Stimulated activated CD8-positive, alpha-beta memory T cell treated with anti-CD3 and anti-CD28 coated beads, Interleukin-7, amount 100 ng/mL, for 1 hour (primary cell): Measurements from ENCODE around the gene RNLS.
"Not testable (repeated sequence)": the region's sequence is repeated elsewhere in the genome, so short reads cannot be mapped to it uniquely, and the experiment has no call there.

ENCODE experiments used
- DNase-seq, 2 donors: peaks; one replicate each; pipeline ENCODE4 v3.0.0-alpha.2; 2020; ENCODE audit warnings: low read depth in 2 of 2

Gene RNLS

GRCh38 chr10:88343761-88344484 lies 239.2 kb downstream of the RNLS start:
- no peak for DNase-seq

DNA sequence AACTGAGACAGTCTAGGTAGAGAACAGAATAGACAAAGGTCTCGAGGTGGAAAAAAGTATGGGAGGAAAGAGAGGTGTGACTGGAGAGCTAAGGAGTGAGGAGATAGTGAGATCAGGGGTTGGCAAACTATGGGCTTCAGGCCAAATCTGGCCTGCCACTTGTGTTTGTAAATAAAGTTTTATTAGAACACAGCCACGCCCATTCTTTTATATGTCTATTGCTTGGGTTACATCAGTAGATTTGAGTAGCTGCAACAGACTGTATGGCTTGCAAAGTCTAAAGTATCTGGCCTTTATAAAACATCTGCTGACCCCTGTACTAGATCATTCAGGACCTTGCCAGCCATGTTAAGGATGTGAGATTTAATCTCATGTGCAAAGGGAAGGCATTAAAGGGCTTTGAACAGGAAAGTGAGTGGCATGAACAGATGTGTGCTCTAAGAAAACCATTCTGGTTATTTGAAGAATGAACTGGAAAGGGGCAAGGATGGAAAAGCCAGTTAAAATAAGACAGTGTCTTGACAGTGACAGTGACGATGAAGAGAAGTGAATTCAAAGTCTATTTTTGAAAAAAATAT lies 240.3 kb downstream of the RNLS start:
- no peak for DNase-seq

DNA sequence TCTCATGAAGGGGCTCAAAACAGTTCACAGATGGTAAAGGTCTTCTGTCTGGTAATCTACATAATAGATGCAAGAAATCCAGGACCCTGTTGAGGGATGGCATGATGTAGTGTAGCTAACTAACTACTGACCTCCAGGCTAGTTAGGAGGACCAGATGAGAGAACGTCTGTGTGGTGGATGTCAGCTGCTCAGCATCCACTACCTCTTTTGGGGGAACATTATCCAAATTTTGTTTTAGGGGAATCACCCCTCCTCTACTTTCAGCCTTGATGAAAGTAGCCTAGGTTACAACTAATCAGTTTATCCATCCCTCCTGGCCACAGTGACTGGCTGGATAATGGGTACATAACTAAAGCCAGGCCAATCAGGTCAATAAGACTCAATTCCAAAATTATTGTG lies 246.0 kb downstream of the RNLS start:
- DNase-seq = no peak

GRCh38 chr10:88336334-88336733 lies 246.8 kb downstream of the RNLS start:
- no peak for DNase-seq

GRCh38 chr10:88333248-88333630 lies 249.9 kb downstream of the RNLS start:
- no peak for DNase-seq

DNA sequence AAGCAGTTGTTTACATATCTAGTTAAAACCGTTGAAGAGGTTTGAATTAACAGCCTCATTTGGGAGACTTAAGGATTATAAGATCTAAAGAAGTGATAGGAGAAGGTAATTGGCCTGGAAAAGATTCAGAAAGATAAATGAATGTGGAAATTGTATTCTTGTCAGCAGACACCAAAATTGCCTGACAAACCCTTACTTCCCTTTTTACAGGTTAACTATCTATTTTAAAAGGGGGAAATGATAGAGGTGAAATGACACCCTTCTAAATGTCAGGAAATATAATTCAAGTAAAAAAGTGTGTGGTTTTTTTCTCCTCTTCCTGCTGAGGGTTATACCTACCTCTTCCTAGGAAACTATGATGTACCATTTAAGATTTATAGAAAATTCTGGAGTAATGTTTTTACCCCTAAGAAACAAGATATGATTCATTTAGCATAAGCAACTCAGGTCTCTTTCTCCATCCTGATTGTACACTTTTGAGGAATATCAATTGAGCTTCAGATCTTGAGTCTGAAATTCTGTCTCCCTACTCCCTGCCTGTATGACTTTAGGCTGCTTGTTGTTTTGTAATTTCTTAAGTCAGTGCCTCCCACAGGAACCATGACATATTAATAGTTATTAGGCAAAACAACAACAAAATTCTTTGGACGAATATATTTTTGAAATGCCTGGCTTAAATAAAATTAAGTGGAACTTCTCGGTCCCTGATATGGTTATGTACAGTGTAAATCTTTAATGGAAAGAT lies 250.4 kb downstream of the RNLS start:
- no peak for DNase-seq

DNA sequence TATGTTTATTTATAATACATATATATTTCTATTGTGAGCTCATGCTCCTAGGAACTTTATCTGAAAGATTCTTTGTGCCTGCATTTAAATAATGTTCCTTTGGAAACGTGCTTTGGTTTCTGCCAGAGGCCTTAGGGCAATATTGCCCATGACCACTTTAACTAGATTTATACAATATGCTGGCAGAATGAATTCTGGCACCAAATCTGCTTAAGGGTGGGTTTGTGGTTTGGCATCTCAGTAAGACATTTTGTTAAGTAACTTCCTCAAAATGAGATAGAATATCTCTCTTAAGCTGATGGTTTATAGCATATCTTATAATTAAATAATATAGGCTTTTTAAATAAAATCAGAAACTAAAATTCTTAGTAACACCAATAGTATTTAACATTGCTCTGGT lies 252.9 kb downstream of the RNLS start:
- DNase-seq = no peak

DNA sequence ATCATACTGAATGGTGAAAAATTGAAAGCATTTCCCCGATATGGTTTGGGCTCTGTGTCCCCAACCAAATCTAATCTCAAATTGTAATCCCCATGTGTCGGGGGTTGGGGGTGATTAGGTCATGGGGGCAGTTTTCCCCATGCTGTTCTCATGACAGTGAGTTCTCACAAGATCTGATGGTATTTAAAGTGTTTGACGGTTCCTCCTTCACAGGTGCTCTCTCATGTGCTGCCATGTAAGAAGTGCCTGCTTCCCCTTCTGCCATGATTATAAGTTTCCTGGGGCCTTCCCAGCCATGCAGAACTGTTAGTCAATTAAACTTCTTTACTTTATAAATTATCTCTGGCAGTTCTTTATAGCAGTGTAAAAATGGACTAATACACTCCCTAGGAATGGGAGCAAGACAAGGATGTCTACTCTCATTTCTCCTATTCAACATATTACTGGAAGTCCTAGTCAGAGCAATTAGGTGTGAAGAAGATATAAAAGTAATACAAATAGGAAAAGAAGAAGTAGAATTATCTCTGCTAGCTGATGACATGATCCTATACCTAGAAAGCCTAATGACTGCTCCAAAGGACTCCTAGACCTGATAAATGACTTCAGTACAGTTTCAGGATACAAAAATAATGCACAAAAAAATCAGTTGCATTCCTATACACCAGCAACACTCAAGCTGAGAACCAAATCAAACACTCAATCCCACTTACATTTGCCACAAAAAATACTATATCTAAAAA lies 260.6 kb downstream of the RNLS start:
- no peak for DNase-seq

DNA sequence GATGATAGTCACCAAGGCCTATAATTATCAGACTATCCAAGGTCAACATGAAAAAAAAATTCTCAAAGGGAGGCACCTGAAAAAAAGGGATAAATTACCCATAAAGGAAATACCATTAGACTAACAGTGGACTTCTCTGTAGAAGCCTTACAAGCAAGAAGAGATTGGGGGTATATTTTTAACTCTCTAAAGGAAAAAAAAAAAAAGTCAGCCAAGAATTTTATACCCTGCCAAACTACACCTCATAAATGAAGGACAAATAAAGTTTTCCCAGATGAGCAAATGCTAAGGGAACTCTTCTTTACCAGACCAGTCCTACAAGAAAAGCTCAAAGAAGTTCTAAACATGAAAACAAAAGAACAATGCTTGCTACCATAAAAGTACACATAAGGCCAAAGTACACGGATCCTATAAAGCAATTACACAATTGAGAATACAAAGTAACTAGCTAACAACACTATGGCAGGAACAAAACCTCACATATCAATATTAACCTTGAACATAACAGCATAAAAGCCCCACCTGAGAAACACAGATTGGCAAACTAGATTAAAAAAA lies 263.1 kb downstream of the RNLS start:
- no peak for DNase-seq

- no peak for DNase-seq
Observed at GRCh38 chr10:88318803-88319202, 264.3 kb downstream of the RNLS start.

DNA sequence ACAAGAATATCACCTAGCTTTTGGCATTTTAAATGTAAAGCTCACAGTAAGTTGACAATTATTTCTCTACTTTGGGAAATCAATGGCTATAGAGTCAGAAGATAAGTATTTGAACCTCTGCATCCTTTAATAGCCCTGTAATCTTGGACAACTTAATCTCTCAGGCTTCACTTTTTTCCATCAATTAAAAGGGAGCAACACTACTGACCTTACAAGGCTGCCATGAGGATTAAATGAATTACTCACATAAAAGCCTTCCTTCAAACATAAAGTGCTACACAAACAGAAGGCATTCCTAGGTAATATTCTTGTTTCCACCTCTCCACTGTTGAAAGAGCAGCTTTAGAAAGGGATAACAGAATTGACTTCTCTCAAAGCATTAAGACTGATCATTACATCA lies 266.0 kb downstream of the RNLS start:
- no peak for DNase-seq

DNA sequence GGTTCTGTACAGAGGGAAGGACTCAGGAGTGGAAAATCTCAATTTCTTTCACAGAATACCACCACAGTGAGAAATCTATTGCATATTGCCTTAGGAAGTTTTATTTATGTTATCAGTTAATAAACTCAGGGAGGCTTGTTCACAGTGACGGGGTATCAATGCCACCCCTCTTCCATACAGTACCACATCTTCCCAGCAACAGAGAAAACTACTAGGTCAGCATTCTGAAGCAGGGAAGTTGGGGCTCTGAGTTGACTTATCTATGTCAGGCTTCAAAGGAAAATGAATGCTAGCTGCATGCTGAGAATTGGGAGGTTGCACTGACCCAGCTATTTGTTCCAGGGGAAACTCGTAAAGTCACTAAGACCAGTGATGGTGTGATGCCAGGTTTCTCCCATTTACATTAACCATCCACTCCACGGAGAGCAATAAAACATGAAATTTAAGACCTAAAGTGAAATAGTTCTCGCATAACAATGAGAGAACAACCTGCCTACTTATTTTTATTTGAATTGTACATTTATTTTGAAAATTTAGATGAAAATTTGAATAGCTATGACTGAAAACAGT lies 266.7 kb downstream of the RNLS start:
- no peak for DNase-seq

- DNase-seq = no peak
Observed at GRCh38 chr10:88315755-88316154, 267.4 kb downstream of the RNLS start.

- no peak for DNase-seq
Observed at GRCh38 chr10:88314362-88314761, 268.8 kb downstream of the RNLS start.

- DNase-seq = no peak
Observed at GRCh38 chr10:88313878-88314277, 269.2 kb downstream of the RNLS start.

DNA sequence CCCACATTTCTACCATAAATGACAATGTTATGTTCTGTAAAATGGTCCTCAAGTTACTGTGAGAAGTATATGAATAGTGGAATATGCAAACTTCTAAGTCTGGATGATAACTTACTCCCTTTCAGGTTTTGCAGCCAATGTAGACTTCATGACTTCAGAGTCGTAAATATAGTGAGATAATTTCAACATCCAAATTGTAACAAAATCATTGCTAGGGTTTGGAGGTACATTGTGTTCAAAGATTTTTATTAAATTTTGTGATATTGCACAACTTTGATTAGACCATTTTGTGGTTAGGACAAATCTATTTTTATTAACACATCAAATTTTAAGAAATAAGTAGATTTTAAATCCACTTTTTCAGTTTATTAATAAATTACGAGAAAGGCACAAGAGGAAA lies 270.3 kb downstream of the RNLS start:
- no peak for DNase-seq

- DNase-seq = no peak
Observed at GRCh38 chr10:88311264-88311663, 271.9 kb downstream of the RNLS start.

DNA sequence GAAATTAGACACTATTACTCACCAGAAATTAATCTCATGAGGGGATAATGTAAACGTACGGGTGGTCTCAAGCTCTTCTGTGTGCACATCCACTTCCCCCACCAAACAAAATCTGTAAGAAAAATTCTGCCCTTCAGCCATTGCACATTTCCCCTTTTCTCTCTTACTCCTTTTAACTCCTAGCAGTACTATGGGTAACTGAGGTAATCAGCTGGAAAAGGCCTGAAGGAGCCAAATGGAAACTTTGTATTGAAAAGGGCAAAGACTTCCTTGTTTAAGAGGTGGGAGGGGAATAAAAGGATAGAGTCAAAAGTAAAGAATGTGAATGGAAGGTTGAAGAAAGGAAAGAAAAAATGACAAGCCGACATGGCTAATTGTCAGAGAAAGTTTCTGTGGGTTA lies 273.8 kb downstream of the RNLS start:
- no peak for DNase-seq

DNA sequence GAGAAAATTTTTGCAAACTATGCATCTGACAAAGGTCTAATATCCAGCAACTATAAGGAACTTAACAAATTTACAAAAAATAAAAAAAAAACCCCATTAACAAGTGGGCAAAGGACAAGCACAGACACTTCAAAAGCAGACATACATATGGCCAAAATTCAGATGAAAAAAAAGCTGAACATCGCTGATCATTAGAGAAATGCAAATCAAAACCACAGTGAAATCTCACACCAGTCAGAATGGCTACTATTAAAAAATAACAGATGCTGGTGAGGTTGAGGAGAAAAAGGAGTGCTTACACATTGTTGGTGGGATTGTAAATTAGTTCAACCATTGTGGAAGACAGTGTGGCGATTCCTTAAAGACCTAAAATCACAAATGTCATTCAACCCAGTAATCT lies 274.8 kb downstream of the RNLS start:
- DNase-seq = not testable (repeated sequence)

DNA sequence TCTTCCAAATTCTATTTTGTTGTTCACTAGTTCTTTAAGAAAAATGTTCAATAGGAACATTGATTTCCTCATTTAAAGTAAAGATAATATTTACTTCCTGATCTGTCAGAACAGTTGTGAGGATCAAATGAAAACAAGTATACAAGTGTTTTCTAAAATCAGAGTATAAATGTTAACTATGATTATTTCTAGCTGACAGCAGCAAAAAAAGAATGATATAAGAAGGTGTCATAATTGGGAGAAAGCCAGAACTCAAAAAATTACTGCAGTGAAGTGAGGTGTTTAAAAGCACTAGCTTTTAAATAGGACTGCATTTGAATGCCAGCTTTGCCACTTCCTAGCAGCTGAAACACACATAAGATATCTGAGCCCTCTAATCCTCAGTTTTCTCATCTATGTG lies 283.3 kb downstream of the RNLS start:
- DNase-seq = no peak

GRCh38 chr10:88297103-88297502 lies 286.0 kb downstream of the RNLS start:
- no peak for DNase-seq
